ENCODE measurements around the gene NEUROG1.

NEUROG1 gene

GRCh38 chr5:135545099-135545498 lies 9.3 kb upstream of the NEUROG1 start:
- peaks cover 11% of the 10 kb centered on the region for H3K4me1 ChIP-seq (ENCODE audit: control insufficient read depth, insufficient read depth, low read depth, low read length)
- WGBS: 4% methylated on average over 16 of the region's 17 CpGs
- H3K9me3 ChIP-seq (ENCODE audit: control insufficient read depth, low read length): no peaks in the 10 kb centered on the region
- H3K14ac ChIP-seq (ENCODE audit: low read length in 2 of 2): no peak overlapping the region
- no peak overlapping the region for H3K27ac ChIP-seq (ENCODE audit: low read length, poor library complexity, severe bottlenecking)
- DNase-seq: no peak
- H3K79me1 ChIP-seq (replicated peaks; ENCODE audit: low read length, poor library complexity, severe bottlenecking): no peaks in the 10 kb centered on the region
- H4K91ac ChIP-seq (ENCODE audit: low read length): no peak overlapping the region
- H3K27me3 ChIP-seq (ENCODE audit: control insufficient read depth in 1 of 2, insufficient read depth in 1 of 2, low read length in 2 of 2): peaks cover 96 to 98% of the 10 kb centered on the region in 2 experiments
- no peak overlapping the region for H2BK5ac ChIP-seq (ENCODE audit: low read depth, low read length, poor library complexity, severe bottlenecking)
- no peak overlapping the region for H2BK120ac ChIP-seq (ENCODE audit: low read depth, low read length)
- H3K36me3 ChIP-seq (ENCODE audit: control insufficient read depth in 1 of 2, insufficient read depth in 2 of 2, low read depth in 1 of 2, low read length in 2 of 2): no peaks in the 10 kb centered on the region
- H2BK12ac ChIP-seq (ENCODE audit: low read length in 2 of 2): no peak overlapping the region
- H2AFZ ChIP-seq (ENCODE audit: low read depth, low read length): no peak overlapping the region
- H2AK5ac ChIP-seq (ENCODE audit: low read length, severe bottlenecking): no peak overlapping the region
- H3K9ac ChIP-seq (ENCODE audit: low read length): no peak overlapping the region
- no peak overlapping the region for H2BK15ac ChIP-seq (ENCODE audit: low read depth, poor library complexity, severe bottlenecking)
- no peak overlapping the region for H3K4me2 ChIP-seq (ENCODE audit: low read length, poor library complexity, severe bottlenecking)
- H4K8ac ChIP-seq (ENCODE audit: low read length): no peak overlapping the region
- no peak overlapping the region for H3K4me3 ChIP-seq (ENCODE audit: insufficient read depth in 1 of 2, low read depth in 1 of 2, low read length in 2 of 2)
- H3K18ac ChIP-seq (ENCODE audit: low read depth in 1 of 2, low read length in 2 of 2): no peak overlapping the region
- H3K23ac ChIP-seq (ENCODE audit: low read length in 2 of 2): no peak overlapping the region
- H3K4ac ChIP-seq (ENCODE audit: low read depth in 1 of 2, low read length in 2 of 2): no peak overlapping the region

- Histone ChIP-seq H3K36me3 (ENCODE audit: control insufficient read depth in 1 of 2, insufficient read depth in 2 of 2, low read depth in 1 of 2, low read length in 2 of 2) (no peaks in the 10 kb centered on the region), H2BK120ac (ENCODE audit: low read depth, low read length) (no peak overlapping the region), H3K27ac (ENCODE audit: low read length, poor library complexity, severe bottlenecking) (no peak overlapping the region), H2AK5ac (ENCODE audit: low read length, severe bottlenecking) (no peak overlapping the region), H4K91ac (ENCODE audit: low read length) (no peak overlapping the region), H3K9me3 (ENCODE audit: control insufficient read depth, low read length) (no peaks in the 10 kb centered on the region), H2BK5ac (ENCODE audit: low read depth, low read length, poor library complexity, severe bottlenecking) (no peak overlapping the region), H2BK15ac (ENCODE audit: low read depth, poor library complexity, severe bottlenecking) (no peak overlapping the region), H3K4me3 (ENCODE audit: insufficient read depth in 1 of 2, low read depth in 1 of 2, low read length in 2 of 2) (peak overlapping the region in 1 of 2 experiments; percentile 78), H3K4me1 (ENCODE audit: control insufficient read depth, insufficient read depth, low read depth, low read length) (peaks cover 11% of the 10 kb centered on the region), H2AFZ (ENCODE audit: low read depth, low read length) (no peak overlapping the region), H3K79me1 (replicated peaks; ENCODE audit: low read length, poor library complexity, severe bottlenecking) (no peaks in the 10 kb centered on the region), H3K23ac (ENCODE audit: low read length in 2 of 2) (peak overlapping the region in 1 of 2 experiments; percentile 5), H3K9ac (ENCODE audit: low read length) (peak overlapping the region; percentile 51), H3K27me3 (ENCODE audit: control insufficient read depth in 1 of 2, insufficient read depth in 1 of 2, low read length in 2 of 2) (peaks cover 96 to 98% of the 10 kb centered on the region in 2 experiments), H3K4me2 (ENCODE audit: low read length, poor library complexity, severe bottlenecking) (peak overlapping the region; percentile 52), H4K8ac (ENCODE audit: low read length) (no peak overlapping the region), H3K14ac (ENCODE audit: low read length in 2 of 2) (no peak overlapping the region), H2BK12ac (ENCODE audit: low read length in 2 of 2) (no peak overlapping the region), H3K4ac (ENCODE audit: low read depth in 1 of 2, low read length in 2 of 2) (no peak overlapping the region), H3K18ac (ENCODE audit: low read depth in 1 of 2, low read length in 2 of 2) (no peak overlapping the region)
- peak; percentile 43 for DNase-seq
- 2% methylated on average over 77 of the region's 77 CpGs for WGBS
These were observed 7.9 kb upstream of the NEUROG1 start for GRCh38 chr5:135543485-135544304.

- Histone ChIP-seq H2AFZ (ENCODE audit: low read depth, low read length) (no peak overlapping the region), H4K91ac (ENCODE audit: low read length) (no peak overlapping the region), H3K27me3 (ENCODE audit: control insufficient read depth in 1 of 2, insufficient read depth in 1 of 2, low read length in 2 of 2) (peaks cover 96 to 98% of the 10 kb centered on the region in 2 experiments), H3K23ac (ENCODE audit: low read length in 2 of 2) (no peak overlapping the region), H4K8ac (ENCODE audit: low read length) (no peak overlapping the region), H2BK12ac (ENCODE audit: low read length in 2 of 2) (no peak overlapping the region), H3K9me3 (ENCODE audit: control insufficient read depth, low read length) (peaks cover 4% of the 10 kb centered on the region), H3K18ac (ENCODE audit: low read depth in 1 of 2, low read length in 2 of 2) (no peak overlapping the region), H2BK15ac (ENCODE audit: low read depth, poor library complexity, severe bottlenecking) (no peak overlapping the region), H3K4ac (ENCODE audit: low read depth in 1 of 2, low read length in 2 of 2) (no peak overlapping the region), H3K27ac (ENCODE audit: low read length, poor library complexity, severe bottlenecking) (no peak overlapping the region), H3K4me2 (ENCODE audit: low read length, poor library complexity, severe bottlenecking) (peak overlapping the region; percentile 52), H2BK5ac (ENCODE audit: low read depth, low read length, poor library complexity, severe bottlenecking) (no peak overlapping the region), H3K79me1 (replicated peaks; ENCODE audit: low read length, poor library complexity, severe bottlenecking) (no peaks in the 10 kb centered on the region), H2BK120ac (ENCODE audit: low read depth, low read length) (no peak overlapping the region), H3K4me3 (ENCODE audit: insufficient read depth in 1 of 2, low read depth in 1 of 2, low read length in 2 of 2) (peak overlapping the region in 1 of 2 experiments; percentile 78), H3K4me1 (ENCODE audit: control insufficient read depth, insufficient read depth, low read depth, low read length) (peaks cover 11% of the 10 kb centered on the region), H3K14ac (ENCODE audit: low read length in 2 of 2) (no peak overlapping the region), H2AK5ac (ENCODE audit: low read length, severe bottlenecking) (no peak overlapping the region), H3K36me3 (ENCODE audit: control insufficient read depth in 1 of 2, insufficient read depth in 2 of 2, low read depth in 1 of 2, low read length in 2 of 2) (no peaks in the 10 kb centered on the region), H3K9ac (ENCODE audit: low read length) (peak overlapping the region; percentile 51)
- DNase-seq: no peak
- 0% methylated on average over 4 of the region's 5 CpGs for WGBS
These were observed 7.3 kb upstream of the NEUROG1 start for GRCh38 chr5:135543001-135543484.

- no peak overlapping the region for H3K27ac ChIP-seq (ENCODE audit: low read length, poor library complexity, severe bottlenecking)
- no peak overlapping the region for H3K18ac ChIP-seq (ENCODE audit: low read depth in 1 of 2, low read length in 2 of 2)
- peaks cover 11% of the 10 kb centered on the region for H3K4me1 ChIP-seq (ENCODE audit: control insufficient read depth, insufficient read depth, low read depth, low read length)
- no peak overlapping the region for H4K91ac ChIP-seq (ENCODE audit: low read length)
- no peak overlapping the region for H2BK120ac ChIP-seq (ENCODE audit: low read depth, low read length)
- H2AFZ ChIP-seq (ENCODE audit: low read depth, low read length): no peak overlapping the region
- H2AK5ac ChIP-seq (ENCODE audit: low read length, severe bottlenecking): no peak overlapping the region
- no peak overlapping the region for H3K23ac ChIP-seq (ENCODE audit: low read length in 2 of 2)
- no peak overlapping the region for H4K8ac ChIP-seq (ENCODE audit: low read length)
- H2BK5ac ChIP-seq (ENCODE audit: low read depth, low read length, poor library complexity, severe bottlenecking): no peak overlapping the region
- no peak overlapping the region for H3K9ac ChIP-seq (ENCODE audit: low read length)
- 34% methylated on average over 9 of the region's 11 CpGs for WGBS
- no peaks in the 10 kb centered on the region for H3K79me1 ChIP-seq (replicated peaks; ENCODE audit: low read length, poor library complexity, severe bottlenecking)
- no peaks in the 10 kb centered on the region for H3K36me3 ChIP-seq (ENCODE audit: control insufficient read depth in 1 of 2, insufficient read depth in 2 of 2, low read depth in 1 of 2, low read length in 2 of 2)
- H3K14ac ChIP-seq (ENCODE audit: low read length in 2 of 2): no peak overlapping the region
- no peak overlapping the region for H2BK15ac ChIP-seq (ENCODE audit: low read depth, poor library complexity, severe bottlenecking)
- H3K27me3 ChIP-seq (ENCODE audit: control insufficient read depth in 1 of 2, insufficient read depth in 1 of 2, low read length in 2 of 2): peaks cover 96 to 98% of the 10 kb centered on the region in 2 experiments
- peaks cover 15% of the 10 kb centered on the region for H3K9me3 ChIP-seq (ENCODE audit: control insufficient read depth, low read length)
- H3K4me2 ChIP-seq (ENCODE audit: low read length, poor library complexity, severe bottlenecking): no peak overlapping the region
- DNase-seq: no peak
- no peak overlapping the region for H3K4ac ChIP-seq (ENCODE audit: low read depth in 1 of 2, low read length in 2 of 2)
- H2BK12ac ChIP-seq (ENCODE audit: low read length in 2 of 2): no peak overlapping the region
- no peak overlapping the region for H3K4me3 ChIP-seq (ENCODE audit: insufficient read depth in 1 of 2, low read depth in 1 of 2, low read length in 2 of 2)
These were observed 6.2 kb upstream of the NEUROG1 start for GRCh38 chr5:135541807-135542502.

Data from mesenchymal stem cell (in vitro differentiated cells and primary cell).